Naive thymus-derived CD4-positive, alpha-beta T cell (primary cell): ENCODE results near the gene ZNF428. TPM values are rescaled to one million over a fixed set of nuclear protein-coding genes. Genes with fewer than 3 reads are reported as not detected.

Source experiments
- ATAC-seq: fragments of 150-1000 bp; cut with Tn5 transposase; 2 replicates; pipeline ENCODE4 v1.10.0; 2021; ENCODE audit warnings: mild to moderate bottlenecking, moderate library complexity
- CTCF ChIA-PET: fragments of 350-600 bp; sonication (Branson Sonifier 250); formaldehyde crosslinking; loops from one replicate; lab custom pipeline; 2021; ENCODE audit warnings: antibody characterized with exemption; lab: Charles Lee
- POLR2A ChIA-PET: fragments of 350-600 bp; sonication (Branson Sonifier 250); formaldehyde crosslinking; loops from one replicate; lab custom pipeline; 2021; ENCODE audit warnings: antibody characterized with exemption, inconsistent platforms; lab: Charles Lee
- DNase-seq, 9 donors: peaks; one replicate each; pipeline versions ENCODE4 v3.0.0 to v3.0.0-alpha.2; 2020 to 2022; ENCODE audit warnings: mixed read lengths in 1 of 9
- H3K27ac ChIP-seq: one replicate; pipeline ENCODE4 v1.7.0; 2013; ENCODE audit warnings: mild to moderate bottlenecking, low read depth, low read length, moderate library complexity
- H3K27me3 ChIP-seq, 2 donors: one replicate each; pipeline ENCODE4 v1.7.0; 2013; ENCODE audit warnings: low read length in 2 of 2, mild to moderate bottlenecking in 2 of 2, moderate library complexity in 2 of 2; ENCODE audit not compliant: control insufficient read depth in 2 of 2, insufficient read depth in 2 of 2
- H3K36me3 ChIP-seq, 3 experiments: 1 replicate in 2 of 3; 2 replicates in 1 of 3; pipeline ENCODE4 v1.7.0; 2013; ENCODE audit warnings: low read length in 3 of 3, mild to moderate bottlenecking in 3 of 3, moderate library complexity in 1 of 3; ENCODE audit not compliant: insufficient read depth in 3 of 3, control insufficient read depth in 2 of 3
- H3K4me1 ChIP-seq, 2 donors: one replicate each; pipeline ENCODE4 v1.7.0; 2013; ENCODE audit warnings: low read length in 2 of 2, mild to moderate bottlenecking in 2 of 2, moderate library complexity in 1 of 2; ENCODE audit not compliant: control insufficient read depth in 2 of 2, insufficient read depth in 2 of 2
- H3K4me3 ChIP-seq: 2 replicates; pipeline ENCODE4 v1.7.0; 2013; ENCODE audit warnings: mild to moderate bottlenecking, low read length
- H3K9me3 ChIP-seq, 3 experiments: 1 replicate in 2 of 3; 2 replicates in 1 of 3; pipeline ENCODE4 v1.7.0; 2013; ENCODE audit warnings: low read length in 3 of 3; ENCODE audit not compliant: control insufficient read depth in 2 of 3
- H3K27ac Mint-ChIP-seq, 9 donors: one replicate each; pipeline ENCODE4 v1.8.0; 2020 to 2022; ENCODE audit warnings: mixed read lengths in 9 of 9, mild to moderate bottlenecking in 8 of 9, moderate library complexity in 5 of 9, inconsistent platforms in 2 of 9
- H3K27me3 Mint-ChIP-seq, 5 donors: one replicate each; pipeline ENCODE4 v1.8.0; 2021 to 2022; ENCODE audit warnings: mixed read lengths in 5 of 5, mild to moderate bottlenecking in 1 of 5
- H3K36me3 Mint-ChIP-seq, 5 donors: one replicate each; pipeline ENCODE4 v1.8.0; 2020 to 2022; ENCODE audit warnings: mixed read lengths in 5 of 5, mild to moderate bottlenecking in 3 of 5, inconsistent platforms in 1 of 5
- H3K4me1 Mint-ChIP-seq, 7 donors: one replicate each; pipeline ENCODE4 v1.8.0; 2020 to 2022; ENCODE audit warnings: mixed read lengths in 7 of 7, mild to moderate bottlenecking in 3 of 7, inconsistent platforms in 1 of 7
- H3K4me3 Mint-ChIP-seq, 10 donors: one replicate each; pipeline ENCODE4 v1.8.0; 2020 to 2022; ENCODE audit warnings: mild to moderate bottlenecking in 10 of 10, mixed read lengths in 10 of 10, moderate library complexity in 6 of 10, inconsistent platforms in 2 of 10
- H3K9me3 Mint-ChIP-seq, 11 donors: one replicate each; pipeline ENCODE4 v1.8.0; 2020 to 2022; ENCODE audit warnings: mixed read lengths in 11 of 11, mild to moderate bottlenecking in 4 of 11, inconsistent platforms in 1 of 11, moderate library complexity in 1 of 11
- intact Hi-C, 2 donors: fragments of 100-400 bp; cut with micrococcal nuclease; formaldehyde crosslinking; loops; one replicate each; pipeline ENCODE4 v1.15.1; 2023
- polyA plus RNA-seq, 2 donors: library from polyadenylated mRNA; unstranded; fragments of 300-500 nt; fragmentation: Illumina TruSeq; gene quantifications; one replicate each; pipeline ENCODE4 v1.2.3, GENCODE V29; 2021
- total RNA-seq, 6 experiments: library from RNA in 5 of 6; stranded (reverse) in 5 of 6; gene quantifications; 1 replicate in 5 of 6; 2 replicates in 1 of 6; pipeline ENCODE4 v1.2.3 and lab custom pipeline; 2021 to 2026

Gene ZNF428, protein sequence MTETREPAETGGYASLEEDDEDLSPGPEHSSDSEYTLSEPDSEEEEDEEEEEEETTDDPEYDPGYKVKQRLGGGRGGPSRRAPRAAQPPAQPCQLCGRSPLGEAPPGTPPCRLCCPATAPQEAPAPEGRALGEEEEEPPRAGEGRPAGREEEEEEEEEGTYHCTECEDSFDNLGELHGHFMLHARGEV
- 10 to 100 TPM; 21.7 to 29.1 (median 25.9) TPM for total RNA-seq
- polyA plus RNA-seq, result 10 to 100 TPM; 13.1 to 16.1 TPM
- 13.2 reads per million, percentile 41 among the genes with 10 or more reads in this experiment for total RNA-seq (lab: John Stamatoyannopoulos, UW)

DNA sequence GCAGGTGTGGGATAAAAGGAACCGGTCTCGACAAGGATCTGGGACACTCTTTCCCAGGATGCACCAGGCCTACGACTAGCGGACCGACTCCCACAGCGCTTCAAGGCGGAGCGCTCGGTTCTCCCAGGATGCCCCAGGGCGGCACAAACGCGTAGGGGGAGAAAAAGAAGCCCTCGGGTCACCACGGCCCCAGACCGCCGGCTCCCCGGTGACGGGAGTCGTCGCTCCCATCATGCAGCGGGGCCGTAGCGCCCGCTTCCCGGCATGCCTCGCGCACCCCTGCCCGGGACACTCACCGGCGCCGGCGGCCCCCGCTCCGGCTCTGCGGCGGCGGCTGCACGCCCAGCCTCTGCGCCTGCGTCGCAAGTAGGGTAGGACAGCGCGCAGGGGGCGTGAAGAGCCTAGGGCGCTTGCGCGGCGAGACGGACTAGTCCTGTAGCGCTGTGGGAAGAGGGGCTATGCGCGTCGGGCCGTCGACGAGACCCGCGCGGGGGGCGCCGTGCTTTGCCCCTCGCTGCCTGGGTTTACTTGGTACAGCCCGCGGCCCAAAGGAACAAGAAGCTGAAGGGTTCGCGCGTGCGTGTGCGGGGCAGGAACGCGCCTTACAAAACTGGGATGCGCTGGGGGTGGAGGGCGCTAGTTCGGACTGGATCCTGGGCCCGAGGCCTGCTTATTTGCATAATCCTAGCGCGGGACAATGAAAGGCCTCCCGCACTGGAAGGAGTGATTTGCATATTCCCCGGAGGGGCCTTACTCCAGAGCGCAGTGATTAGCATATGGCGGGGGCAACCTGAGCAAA is at the start of gene ZNF428:
Gene ZNF428, minus strand, starts transcription at position 368 of the 799 bp plus-strand sequence. CDS start 5,325 bp downstream, outside the sequence.
- Histone ChIP-seq H3K27me3 (no peaks in the 10 kb centered on the region), H3K4me3 (peak within 1 kb of the TSS; percentile 63), H3K9me3 (no peaks in the 10 kb centered on the region), H3K4me1 (peaks cover 9 to 12% of the 10 kb centered on the region in 2 donors), H3K36me3 (peaks cover 0 to 8% (median 0%) of the 10 kb centered on the region in 3 experiments), H3K27ac (peak within 1 kb of the TSS; percentile 83)
- no peaks in the 10 kb centered on the region for H3K9me3 Mint-ChIP-seq
- ChIA-PET CTCF (no interaction called here), POLR2A (interaction anchor here (1.0 kb wide), 3 partner anchors 10 to 156 kb away, joined by 3 to 4 read pairs (median 3); no protein-coding TSS in a partner anchor)
- peak; percentile 77 to 91 (median 84) for DNase-seq
- ATAC-seq, result peak; percentile 93
- H3K27me3 Mint-ChIP-seq, result no peaks in the 10 kb centered on the region
- H3K36me3 Mint-ChIP-seq, result peaks cover 0 to 2% (median 0%) of the 10 kb centered on the region in 5 donors
- peak within 1 kb of the TSS; percentile 93 to 99 (median 97) for H3K27ac Mint-ChIP-seq
- peaks cover 18 to 59% (median 36%) of the 10 kb centered on the region in 7 donors for H3K4me1 Mint-ChIP-seq
- intact Hi-C loops, result loop anchor here (1.0 to 5.0 kb wide), 8 partner anchors 21 to 208 kb away; partner anchors contain the start of genes IRGQ (in 2 of the 2), PINLYP (in 2 of the 2), XRCC1 (in 2 of the 2) and ZNF576 (in 2 of the 2)
- H3K4me3 Mint-ChIP-seq, result peak within 1 kb of the TSS; percentile 95 to 99 (median 98)

DNA sequence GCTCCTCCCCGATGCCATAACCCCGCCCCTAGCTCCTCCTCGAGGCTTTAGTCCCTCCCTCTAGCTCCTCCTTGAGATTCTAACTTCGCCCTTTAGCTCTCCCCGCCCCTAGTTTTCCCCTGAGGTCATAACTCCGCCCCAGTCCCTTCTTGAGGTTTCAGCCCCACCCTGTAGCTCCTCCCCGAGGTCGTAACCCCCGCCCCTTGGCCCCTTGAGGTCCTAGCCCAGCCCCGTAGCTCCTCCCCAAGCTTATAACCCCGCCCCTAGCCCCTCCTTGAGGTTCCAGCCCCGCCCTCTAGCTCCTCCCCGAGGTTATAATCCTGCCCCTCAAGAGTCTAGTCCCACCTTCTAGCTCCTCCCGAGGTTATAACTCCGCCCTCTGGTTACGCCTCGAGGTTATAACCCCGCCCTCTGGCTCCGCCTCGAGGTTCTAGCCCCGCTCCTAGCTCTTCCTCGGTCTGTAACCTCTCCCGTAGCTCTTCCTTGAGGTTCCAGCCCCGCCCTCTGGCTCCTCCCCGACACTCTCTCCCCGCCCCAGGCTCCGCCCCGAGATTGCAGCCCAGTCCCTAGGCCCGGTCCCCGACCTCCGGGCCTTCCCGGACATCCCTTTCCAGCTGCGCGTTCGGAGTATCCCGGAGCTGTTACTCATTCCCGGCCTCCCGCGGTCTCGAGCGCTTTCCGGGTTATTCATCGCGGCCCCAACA is 49.1 kb upstream of the ZNF428 start:
- H3K36me3 Mint-ChIP-seq, result peaks cover 0 to 29% (median 5%) of the 10 kb centered on the region in 5 donors
- POLR2A ChIA-PET, result interaction anchor here (0.5 to 1.7 kb wide), 14 partner anchors 19 to 267 kb away, joined by 3 to 10 read pairs (median 3); partner anchors contain the start of genes IRGQ, SMG9, ZNF45 and ZNF575
- peaks cover 37 to 55% (median 45%) of the 10 kb centered on the region in 7 donors for H3K4me1 Mint-ChIP-seq
- peak overlapping the region; percentile 88 for H3K4me3 ChIP-seq
- peaks cover 0 to 3% (median 0%) of the 10 kb centered on the region in 11 donors for H3K9me3 Mint-ChIP-seq
- ATAC-seq (peak; percentile 90), DNase-seq (peak; percentile 82 to 98 (median 95))
- H3K27ac ChIP-seq, result peak overlapping the region; percentile 58
- no peaks in the 10 kb centered on the region for H3K9me3 ChIP-seq
- H3K27ac Mint-ChIP-seq, result peak overlapping the region; percentile 71 to 91 (median 86)
- CTCF ChIA-PET, result interaction anchor here (0.5 to 1.9 kb wide), 8 partner anchors 35 to 170 kb away, joined by 3 to 6 read pairs (median 4); no protein-coding TSS in a partner anchor
- H3K36me3 ChIP-seq, result no peaks in the 10 kb centered on the region
- peaks cover 0 to 8% (median 0%) of the 10 kb centered on the region in 5 donors for H3K27me3 Mint-ChIP-seq
- peaks cover 16 to 27% of the 10 kb centered on the region in 2 donors for H3K4me1 ChIP-seq
- H3K4me3 Mint-ChIP-seq, result peak overlapping the region; percentile 84 to 93 (median 90)
- intact Hi-C loops, result loop anchor here (1.0 to 5.0 kb wide), 16 partner anchors 28 to 1102 kb away; partner anchors contain the start of genes IRGQ (in 2 of the 2), PHLDB3 (in 2 of the 2), SMG9 (in 2 of the 2) and ZNF576 (in 2 of the 2)
- H3K27me3 ChIP-seq, result no peaks in the 10 kb centered on the region

DNA sequence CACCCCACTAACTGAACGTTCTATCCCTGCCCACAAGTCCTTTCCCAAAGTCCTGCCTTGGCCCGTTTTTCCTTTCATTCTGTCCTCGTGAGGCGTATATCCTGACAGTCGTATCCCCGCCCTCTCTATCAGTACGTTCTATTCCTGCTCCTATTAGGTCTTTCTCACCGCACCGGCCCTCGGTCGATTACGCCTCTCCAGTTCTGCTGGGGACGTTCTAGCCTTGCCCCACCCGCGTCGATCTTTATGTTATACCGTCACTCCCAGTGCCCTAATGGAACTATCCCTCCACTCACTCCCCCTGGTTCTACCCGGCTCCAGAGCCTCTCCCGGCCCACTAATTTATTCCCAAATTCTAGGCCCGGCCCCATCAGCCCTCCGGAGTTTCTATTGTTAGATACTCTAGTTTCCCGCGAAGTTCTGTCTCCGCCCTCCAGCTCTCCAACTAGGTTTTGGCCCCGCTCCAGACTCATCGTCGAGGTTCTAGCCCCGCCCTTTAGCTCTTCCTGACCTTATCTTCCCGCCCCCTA is 48.5 kb upstream of the ZNF428 start:
- CTCF ChIA-PET, result interaction anchor here (0.5 to 1.9 kb wide), 8 partner anchors 34 to 171 kb away, joined by 3 to 6 read pairs (median 4); no protein-coding TSS in a partner anchor
- DNase-seq (no peak), ATAC-seq (no peak)
- H3K27ac Mint-ChIP-seq, result peak overlapping the region; percentile 71 to 91 (median 86)
- H3K27me3 Mint-ChIP-seq, result peaks cover 0 to 8% (median 0%) of the 10 kb centered on the region in 5 donors
- intact Hi-C loops, result loop anchor here (1.0 to 5.0 kb wide), 16 partner anchors 28 to 1102 kb away; partner anchors contain the start of genes IRGQ (in 2 of the 2), PHLDB3 (in 2 of the 2), SMG9 (in 2 of the 2) and ZNF576 (in 2 of the 2)
- H3K4me1 Mint-ChIP-seq, result peaks cover 40 to 59% (median 50%) of the 10 kb centered on the region in 7 donors
- H3K9me3 ChIP-seq, result no peaks in the 10 kb centered on the region
- H3K36me3 Mint-ChIP-seq, result peaks cover 0 to 32% (median 5%) of the 10 kb centered on the region in 5 donors
- H3K4me1 ChIP-seq, result peaks cover 16 to 32% of the 10 kb centered on the region in 2 donors
- H3K4me3 Mint-ChIP-seq, result peak overlapping the region; percentile 84 to 93 (median 90)
- no peaks in the 10 kb centered on the region for H3K27me3 ChIP-seq
- H3K9me3 Mint-ChIP-seq, result peaks cover 0 to 3% (median 0%) of the 10 kb centered on the region in 11 donors
- H3K36me3 ChIP-seq, result no peaks in the 10 kb centered on the region
- H3K27ac ChIP-seq, result no peak overlapping the region
- peak overlapping the region; percentile 88 for H3K4me3 ChIP-seq
- POLR2A ChIA-PET, result interaction anchor here (0.6 to 1.7 kb wide), 12 partner anchors 33 to 267 kb away, joined by 3 to 10 read pairs (median 3); partner anchors contain the start of genes IRGQ, SMG9, ZNF45 and ZNF575

DNA sequence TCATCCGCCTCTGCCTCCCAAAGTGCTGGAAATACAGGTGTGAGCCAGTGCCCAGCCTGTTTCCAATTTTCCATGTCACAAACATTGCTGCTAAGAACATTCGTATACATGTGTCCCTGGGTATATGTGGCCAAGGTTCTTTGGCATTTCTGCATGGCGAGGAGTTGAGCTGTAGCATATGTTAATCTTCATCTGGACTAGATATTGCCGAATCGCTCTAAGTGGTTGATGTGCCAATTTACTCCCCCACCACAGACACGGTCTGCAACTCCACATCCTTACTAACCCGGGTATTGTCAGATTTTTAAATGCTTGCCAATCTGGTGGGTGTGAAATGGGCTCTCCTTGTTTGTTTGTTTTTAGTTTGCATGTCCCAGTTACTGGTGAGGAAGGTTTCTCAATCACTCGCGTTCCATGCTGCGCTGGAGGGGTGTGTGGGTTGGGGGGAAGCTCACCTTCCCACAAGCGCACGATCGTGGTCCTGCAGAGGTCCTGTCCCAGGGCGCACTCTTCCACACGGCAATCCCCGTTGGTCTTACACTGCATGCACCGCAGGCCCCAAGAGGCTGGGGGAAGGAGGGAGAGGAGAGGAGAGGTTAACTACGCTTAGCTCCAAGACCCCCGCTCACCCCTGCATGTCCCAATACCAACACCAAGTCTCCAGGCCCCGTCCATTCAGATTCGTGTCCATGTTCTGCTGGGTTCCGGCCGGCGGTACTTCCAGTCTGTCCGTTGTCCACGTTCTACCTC is 47.9 kb upstream of the ZNF428 start:
- intact Hi-C loops, result loop anchor here in 1 of 2 donors (5.0 kb wide), 2 partner anchors 55 to 140 kb away; partner anchors contain the start of gene ETHE1
- POLR2A ChIA-PET, result interaction anchor here (1.3 kb wide), 1 partner anchor 34 kb away, joined by 3 read pairs; no protein-coding TSS in a partner anchor
- peak overlapping the region; percentile 88 for H3K4me3 ChIP-seq

DNA sequence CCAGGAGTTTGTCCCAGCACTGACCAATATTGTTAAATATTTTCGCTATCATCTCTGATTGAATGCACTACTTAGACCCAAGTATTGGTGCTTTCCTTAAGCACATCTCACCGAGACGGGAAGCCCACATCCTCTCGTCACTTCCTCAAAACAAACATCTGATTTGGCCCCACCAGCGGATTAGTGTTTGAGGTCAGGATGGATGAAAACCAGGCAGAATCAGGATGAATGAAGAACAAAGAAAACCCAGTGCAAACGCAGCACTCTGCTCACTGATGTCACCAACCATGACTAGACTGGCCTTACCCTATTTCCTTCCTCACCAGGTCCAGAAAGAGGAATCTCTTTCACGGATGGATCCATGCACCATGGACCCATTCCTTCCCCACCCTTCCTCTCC is 44.6 kb upstream of the ZNF428 start:
- H3K4me1 ChIP-seq, result peaks cover 16 to 32% of the 10 kb centered on the region in 2 donors
- intact Hi-C loops, result no loop called here
- peak; percentile 1 for ATAC-seq
- Mint-ChIP-seq H3K27ac (peak overlapping the region; percentile 23 to 85 (median 71)), H3K9me3 (peaks cover 0 to 8% (median under 1%) of the 10 kb centered on the region in 11 donors), H3K4me1 (peaks cover 29 to 44% (median 38%) of the 10 kb centered on the region in 7 donors), H3K4me3 (peak overlapping the region; percentile 26 to 78 (median 58)), H3K36me3 (peaks cover 0 to 53% (median 20%) of the 10 kb centered on the region in 5 donors), H3K27me3 (no peaks in the 10 kb centered on the region)
- no peaks in the 10 kb centered on the region for H3K36me3 ChIP-seq
- DNase-seq, result peak in 7 of 9 donors; percentile 34 to 68 (median 58)
- no peaks in the 10 kb centered on the region for H3K27me3 ChIP-seq
- H3K4me3 ChIP-seq, result no peak overlapping the region
- no peak overlapping the region for H3K27ac ChIP-seq
- ChIA-PET CTCF (interaction anchor here (0.6 kb wide), 1 partner anchor 53 kb away, joined by 3 read pairs; no protein-coding TSS in a partner anchor), POLR2A (no interaction called here)
- no peaks in the 10 kb centered on the region for H3K9me3 ChIP-seq

More for the DNA sequence above, 47.9 kb upstream of the ZNF428 start:
- H3K27ac Mint-ChIP-seq, result peak overlapping the region in 5 of 9 donors; percentile 8 to 91 (median 73)
- CTCF ChIA-PET, result interaction anchor here (0.9 to 1.9 kb wide), 4 partner anchors 73 to 143 kb away, joined by 3 to 6 read pairs (median 3); no protein-coding TSS in a partner anchor
- H3K36me3 Mint-ChIP-seq, result peaks cover 0 to 33% (median 5%) of the 10 kb centered on the region in 5 donors
- no peaks in the 10 kb centered on the region for H3K27me3 ChIP-seq
- peak overlapping the region; percentile 29 to 93 (median 89) for H3K4me3 Mint-ChIP-seq
- no peak overlapping the region for H3K27ac ChIP-seq
- peaks cover 16 to 32% of the 10 kb centered on the region in 2 donors for H3K4me1 ChIP-seq
- ATAC-seq (no peak), DNase-seq (peak in 1 of 9 donors; percentile 19)
- no peaks in the 10 kb centered on the region for H3K9me3 ChIP-seq
- peaks cover 0 to 3% (median 0%) of the 10 kb centered on the region in 11 donors for H3K9me3 Mint-ChIP-seq
- H3K36me3 ChIP-seq, result no peaks in the 10 kb centered on the region
- peaks cover 40 to 59% (median 51%) of the 10 kb centered on the region in 7 donors for H3K4me1 Mint-ChIP-seq
- H3K27me3 Mint-ChIP-seq, result peaks cover 0 to 8% (median 0%) of the 10 kb centered on the region in 5 donors
